HL-60 (cell line): ENCODE results near the gene TARM1.

Source experiments
- GABPA ChIP-seq: IDR thresholded peaks from 2 replicates; pipeline ENCODE4 v1.6.1; 2012; ENCODE audit warnings: low read depth
- POLR2AphosphoS5 ChIP-seq: IDR thresholded peaks from 2 replicates; pipeline ENCODE4 v1.6.1; 2012; ENCODE audit warnings: low read depth
- TF ChIP-seq, protein P1 (sequence below): IDR thresholded peaks from one replicate; pipeline ENCODE4 v1.5.1; 2011; ENCODE audit warnings: low read length, control low read depth, inconsistent platforms; ENCODE audit not compliant: insufficient read depth

DNA sequence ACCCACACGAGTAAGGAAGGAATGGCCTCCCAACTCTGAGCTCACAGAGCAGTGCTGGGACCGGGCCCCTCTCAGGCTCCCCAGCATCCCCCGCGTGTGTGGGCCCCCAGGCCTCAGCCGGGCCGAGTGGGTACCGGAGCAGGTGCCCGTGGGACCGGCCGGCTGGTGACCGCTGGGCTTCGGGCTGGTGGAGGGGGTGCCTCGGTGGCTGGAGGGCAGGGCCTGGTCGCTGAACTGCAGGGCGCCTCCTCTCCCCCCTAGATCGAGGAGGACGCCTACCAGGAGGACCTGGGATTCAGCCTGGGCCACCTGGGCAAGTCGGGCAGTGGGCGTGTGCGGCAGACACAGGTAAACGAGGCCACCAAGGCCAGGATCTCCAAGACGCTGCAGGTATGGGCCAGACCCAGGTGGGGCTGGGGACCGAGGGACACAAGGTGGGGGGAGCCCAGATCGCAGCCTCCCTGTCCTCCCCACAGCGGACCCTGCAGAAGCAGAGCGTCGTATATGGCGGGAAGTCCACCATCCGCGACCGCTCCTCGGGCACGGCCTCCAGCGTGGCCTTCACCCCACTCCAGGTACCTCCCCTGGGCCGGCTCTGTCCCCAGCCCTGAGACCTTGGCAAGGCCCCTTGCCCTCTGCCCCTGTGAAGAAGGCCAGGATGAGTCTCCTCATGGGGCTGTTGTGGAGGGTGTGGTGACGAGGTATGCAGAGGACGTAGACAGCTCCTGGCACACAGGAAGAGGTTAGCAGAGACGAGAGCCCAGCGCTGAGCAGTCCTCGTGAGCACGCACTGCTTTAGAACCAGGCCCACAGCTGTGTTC is 47.8 kb upstream of the TARM1 start:
- TF ChIP-seq, protein P1, sequence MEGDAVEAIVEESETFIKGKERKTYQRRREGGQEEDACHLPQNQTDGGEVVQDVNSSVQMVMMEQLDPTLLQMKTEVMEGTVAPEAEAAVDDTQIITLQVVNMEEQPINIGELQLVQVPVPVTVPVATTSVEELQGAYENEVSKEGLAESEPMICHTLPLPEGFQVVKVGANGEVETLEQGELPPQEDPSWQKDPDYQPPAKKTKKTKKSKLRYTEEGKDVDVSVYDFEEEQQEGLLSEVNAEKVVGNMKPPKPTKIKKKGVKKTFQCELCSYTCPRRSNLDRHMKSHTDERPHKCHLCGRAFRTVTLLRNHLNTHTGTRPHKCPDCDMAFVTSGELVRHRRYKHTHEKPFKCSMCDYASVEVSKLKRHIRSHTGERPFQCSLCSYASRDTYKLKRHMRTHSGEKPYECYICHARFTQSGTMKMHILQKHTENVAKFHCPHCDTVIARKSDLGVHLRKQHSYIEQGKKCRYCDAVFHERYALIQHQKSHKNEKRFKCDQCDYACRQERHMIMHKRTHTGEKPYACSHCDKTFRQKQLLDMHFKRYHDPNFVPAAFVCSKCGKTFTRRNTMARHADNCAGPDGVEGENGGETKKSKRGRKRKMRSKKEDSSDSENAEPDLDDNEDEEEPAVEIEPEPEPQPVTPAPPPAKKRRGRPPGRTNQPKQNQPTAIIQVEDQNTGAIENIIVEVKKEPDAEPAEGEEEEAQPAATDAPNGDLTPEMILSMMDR, result no peak
- TF ChIP-seq GABPA, result no peak
- TF ChIP-seq POLR2AphosphoS5, result no peak
